Skeletal muscle satellite cell (primary cell): ENCODE measurements around the gene CD22.

ENCODE experiments used
- H3K27me3 ChIP-seq: 2 replicates; pipeline ENCODE4 v1.7.0; 2013; ENCODE audit warnings: low read length; ENCODE audit not compliant: control insufficient read depth, insufficient read depth
- H3K36me3 ChIP-seq: 2 replicates; pipeline ENCODE4 v1.7.0; 2013; ENCODE audit warnings: mild to moderate bottlenecking, control low read depth, low read length; ENCODE audit not compliant: insufficient read depth
- H3K4me1 ChIP-seq: 2 replicates; pipeline ENCODE4 v1.7.0; 2013; ENCODE audit warnings: low read length; ENCODE audit not compliant: control insufficient read depth, insufficient read depth
- H3K4me2 ChIP-seq: 2 replicates; pipeline ENCODE4 v1.7.0; 2013; ENCODE audit warnings: mild to moderate bottlenecking, low read length
- H3K4me3 ChIP-seq: 2 replicates; pipeline ENCODE4 v1.7.0; 2013; ENCODE audit warnings: low read length
- H3K9ac ChIP-seq: 2 replicates; pipeline ENCODE4 v1.7.0; 2013; ENCODE audit warnings: mild to moderate bottlenecking, low read depth, low read length, moderate library complexity
- H3K9me3 ChIP-seq: replicated peaks from 2 replicates; pipeline ENCODE4 v1.7.0; 2013; ENCODE audit warnings: mild to moderate bottlenecking, control low read depth, low read length

The CD22 gene

DNA sequence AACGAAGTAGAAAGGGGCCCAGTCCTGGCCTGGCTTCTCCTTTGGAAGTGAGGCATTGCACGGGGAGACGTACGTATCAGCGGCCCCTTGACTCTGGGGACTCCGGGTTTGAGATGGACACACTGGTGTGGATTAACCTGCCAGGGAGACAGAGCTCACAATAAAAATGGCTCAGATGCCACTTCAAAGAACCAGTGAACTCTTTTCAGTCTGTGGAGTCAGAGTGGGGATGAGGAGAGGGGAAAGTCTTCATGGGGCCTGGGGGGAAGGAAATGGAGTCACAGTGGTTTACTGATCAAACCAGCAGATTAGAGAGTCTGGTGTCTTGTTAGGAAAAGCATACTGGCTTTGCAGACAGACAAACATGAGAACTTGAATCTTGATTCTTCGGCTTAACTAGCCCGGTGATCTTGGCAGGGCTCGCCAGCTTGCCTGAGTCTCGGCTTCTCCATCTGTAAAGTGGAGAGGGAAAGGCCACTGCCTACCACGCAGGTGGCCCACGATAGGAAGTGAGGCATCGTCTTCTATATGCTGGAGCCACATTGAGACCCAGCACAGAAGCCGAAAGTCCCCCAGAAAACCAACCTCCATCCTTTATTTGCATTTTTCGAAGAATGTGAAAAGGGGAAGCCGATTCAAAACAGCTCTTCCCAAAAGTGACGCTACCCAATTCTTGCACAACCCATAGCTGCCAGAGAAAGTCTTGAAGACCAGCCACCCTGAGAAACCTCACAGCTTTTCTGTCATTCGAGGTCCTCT lies 18.4 kb downstream of the CD22 start, which contains the start of gene FFAR1:
Gene FFAR1, plus strand, starts transcription at position 732 of the 759 bp plus-strand sequence. CDS start 3,650 bp downstream, outside the sequence.
- Histone ChIP-seq H3K27me3 (peaks cover 38% of the 10 kb centered on the region), H3K4me3 (no peak within 1 kb of the TSS), H3K36me3 (no peaks in the 10 kb centered on the region), H3K4me1 (no peaks in the 10 kb centered on the region), H3K4me2 (no peak within 1 kb of the TSS), H3K9me3 (no peaks in the 10 kb centered on the region), H3K9ac (no peak within 1 kb of the TSS)

GRCh38 chr19:35347930-35348298 lies 18.9 kb downstream of the CD22 start:
- no peak overlapping the region for H3K4me2 ChIP-seq
- no peaks in the 10 kb centered on the region for H3K4me1 ChIP-seq
- peaks cover 36% of the 10 kb centered on the region for H3K27me3 ChIP-seq
- no peaks in the 10 kb centered on the region for H3K9me3 ChIP-seq
- no peak overlapping the region for H3K4me3 ChIP-seq
- H3K36me3 ChIP-seq, result no peaks in the 10 kb centered on the region
- no peak overlapping the region for H3K9ac ChIP-seq

DNA sequence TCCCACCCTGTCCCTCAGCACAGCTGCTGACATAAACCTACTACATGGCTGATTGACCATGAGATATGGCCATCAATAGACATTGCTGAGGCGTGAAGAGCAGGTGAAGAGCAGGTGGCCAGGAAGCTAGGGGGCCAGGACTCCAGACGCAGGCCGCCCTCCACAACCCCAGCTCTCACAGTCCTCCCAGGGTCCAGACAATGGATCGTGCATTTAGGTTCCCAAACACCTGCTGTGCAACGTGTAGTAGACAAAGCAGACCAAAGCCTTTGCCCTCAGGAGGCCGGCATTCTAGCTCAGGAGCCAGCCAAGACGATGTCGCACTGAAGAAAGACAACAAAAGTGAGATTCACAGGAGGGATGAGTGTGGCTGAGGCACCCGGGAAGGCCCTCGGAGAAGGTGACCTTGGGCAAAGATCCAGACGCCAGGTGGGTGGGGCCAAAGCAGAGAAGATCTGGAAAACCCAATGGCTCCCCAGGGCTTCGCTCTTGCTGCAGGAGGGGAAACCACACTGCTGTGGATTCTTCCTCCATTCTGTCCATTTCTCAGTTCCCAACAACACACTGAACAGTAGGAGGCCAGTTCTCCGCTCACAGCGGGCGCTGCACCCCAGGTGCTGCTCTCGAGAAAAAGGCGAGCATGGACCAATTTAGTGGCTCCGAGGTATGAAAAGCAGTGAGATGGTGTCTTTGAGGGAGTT lies 20.1 kb downstream of the CD22 start:
- Histone ChIP-seq H3K4me1 (no peaks in the 10 kb centered on the region), H3K4me3 (no peak overlapping the region)

DNA sequence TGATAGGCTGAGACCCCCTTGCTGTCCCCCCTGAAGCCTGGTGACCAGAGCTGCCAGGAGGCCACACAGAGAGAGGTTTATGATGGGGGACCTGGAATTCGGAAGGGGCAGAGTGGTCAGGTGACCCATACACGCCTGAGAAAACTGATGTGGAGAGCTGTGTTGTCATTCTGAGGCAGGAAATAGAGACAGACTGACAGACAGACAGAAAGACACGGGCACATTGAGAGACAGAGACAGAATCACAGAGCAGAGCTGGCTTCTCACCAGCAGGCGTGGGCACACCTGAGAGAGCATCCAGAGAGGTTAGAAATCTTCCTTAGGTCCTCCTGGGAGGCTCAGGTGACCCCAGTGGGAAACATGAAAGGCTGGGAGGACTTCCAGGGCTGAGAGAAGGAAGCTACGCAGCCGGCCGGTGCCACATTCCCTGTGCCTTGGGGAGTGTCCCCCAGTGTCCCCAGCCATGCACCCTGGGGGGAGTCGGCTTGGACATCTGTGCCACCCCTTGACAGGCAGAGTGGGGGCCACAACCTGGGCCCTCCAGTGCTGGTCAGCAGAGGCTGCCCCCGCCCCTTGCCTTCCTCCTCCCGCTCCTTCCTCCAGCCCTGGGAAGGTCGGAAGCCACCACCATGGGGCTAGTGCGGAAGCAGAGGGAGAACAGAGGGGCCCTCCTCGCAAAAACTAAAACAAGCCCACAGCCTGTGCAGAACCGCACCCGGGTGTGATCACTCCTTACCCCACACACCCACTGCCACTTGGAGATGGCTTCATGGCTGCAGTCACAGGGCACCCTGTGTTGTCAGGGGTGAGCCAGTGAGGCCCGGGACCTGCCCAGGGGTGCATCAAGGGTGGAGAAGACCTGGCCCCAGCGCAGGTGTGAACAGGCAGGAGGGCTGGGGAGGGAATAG lies 20.9 kb downstream of the CD22 start:
- Histone ChIP-seq H3K4me2 (no peak overlapping the region), H3K9me3 (no peaks in the 10 kb centered on the region), H3K9ac (no peak overlapping the region), H3K4me1 (no peaks in the 10 kb centered on the region), H3K36me3 (no peaks in the 10 kb centered on the region), H3K27me3 (peaks cover 39% of the 10 kb centered on the region), H3K4me3 (no peak overlapping the region)

More for the DNA sequence above, 20.1 kb downstream of the CD22 start:
- no peaks in the 10 kb centered on the region for H3K36me3 ChIP-seq
- peaks cover 37% of the 10 kb centered on the region for H3K27me3 ChIP-seq
- H3K9ac ChIP-seq, result no peak overlapping the region
- no peak overlapping the region for H3K4me2 ChIP-seq
- H3K9me3 ChIP-seq, result no peaks in the 10 kb centered on the region

DNA sequence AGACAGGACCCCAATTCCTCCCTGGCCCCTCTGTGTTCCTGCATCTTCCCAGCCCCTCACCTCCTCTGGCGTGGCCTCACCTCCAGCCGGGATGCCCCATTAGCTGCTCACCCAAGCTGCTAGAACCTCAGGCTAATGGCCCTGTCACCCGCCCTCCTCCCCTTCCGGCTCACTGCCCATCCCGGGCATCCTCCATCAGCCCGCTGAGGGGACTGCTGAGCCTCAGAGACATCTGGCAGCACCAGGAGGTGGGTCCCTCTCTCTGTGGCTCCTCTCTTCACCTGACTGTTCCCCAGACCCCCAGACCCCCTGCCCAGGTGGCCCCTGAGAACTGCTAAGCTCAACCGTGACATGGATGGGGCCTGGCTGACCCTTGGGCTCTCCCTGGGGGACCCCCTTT lies 21.6 kb downstream of the CD22 start:
- Histone ChIP-seq H3K27me3 (peaks cover 44% of the 10 kb centered on the region), H3K9ac (no peak overlapping the region), H3K4me1 (no peaks in the 10 kb centered on the region), H3K9me3 (no peaks in the 10 kb centered on the region), H3K4me3 (no peak overlapping the region), H3K36me3 (no peaks in the 10 kb centered on the region), H3K4me2 (no peak overlapping the region)

GRCh38 chr19:35351411-35352176 lies 22.6 kb downstream of the CD22 start:
- Histone ChIP-seq H3K27me3 (peaks cover 42% of the 10 kb centered on the region), H3K4me3 (no peak overlapping the region), H3K9ac (no peak overlapping the region), H3K9me3 (no peaks in the 10 kb centered on the region), H3K36me3 (no peaks in the 10 kb centered on the region), H3K4me1 (no peaks in the 10 kb centered on the region), H3K4me2 (no peak overlapping the region)

- H3K27me3 ChIP-seq, result peaks cover 43% of the 10 kb centered on the region
- H3K36me3 ChIP-seq, result no peaks in the 10 kb centered on the region
- H3K9ac ChIP-seq, result no peak overlapping the region
- no peaks in the 10 kb centered on the region for H3K4me1 ChIP-seq
- H3K9me3 ChIP-seq, result no peaks in the 10 kb centered on the region
- H3K4me3 ChIP-seq, result no peak overlapping the region
- no peak overlapping the region for H3K4me2 ChIP-seq
Measured at GRCh38 chr19:35352177-35352447, 23.1 kb downstream of the CD22 start.

GRCh38 chr19:35352448-35353304 lies 23.7 kb downstream of the CD22 start:
- Histone ChIP-seq H3K4me3 (no peak overlapping the region), H3K9ac (no peak overlapping the region), H3K36me3 (no peaks in the 10 kb centered on the region), H3K27me3 (peaks cover 41% of the 10 kb centered on the region), H3K4me1 (no peaks in the 10 kb centered on the region), H3K4me2 (no peak overlapping the region), H3K9me3 (no peaks in the 10 kb centered on the region)

DNA sequence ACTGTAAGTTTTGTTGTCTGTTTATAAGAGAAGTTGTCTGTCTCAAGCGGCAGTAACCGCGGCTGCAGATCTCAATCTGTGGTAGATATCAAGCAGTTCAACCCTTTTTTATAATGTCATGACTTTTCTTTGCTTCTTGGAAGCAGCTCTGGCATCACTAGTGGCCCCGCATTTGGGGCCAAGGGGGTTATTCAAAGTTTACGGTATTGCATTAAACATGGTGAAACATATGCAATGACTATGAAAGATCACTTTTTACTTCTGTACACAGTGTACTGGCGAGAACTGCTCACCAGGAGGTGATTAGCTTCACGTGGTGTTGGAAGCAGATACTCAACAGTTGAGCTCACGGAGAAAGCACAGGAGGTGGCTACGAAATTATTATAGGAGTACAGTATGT lies 24.6 kb downstream of the CD22 start:
- Histone ChIP-seq H3K36me3 (no peaks in the 10 kb centered on the region), H3K27me3 (peaks cover 35% of the 10 kb centered on the region), H3K4me1 (no peaks in the 10 kb centered on the region), H3K9me3 (no peaks in the 10 kb centered on the region), H3K4me2 (no peak overlapping the region), H3K4me3 (no peak overlapping the region), H3K9ac (no peak overlapping the region)

DNA sequence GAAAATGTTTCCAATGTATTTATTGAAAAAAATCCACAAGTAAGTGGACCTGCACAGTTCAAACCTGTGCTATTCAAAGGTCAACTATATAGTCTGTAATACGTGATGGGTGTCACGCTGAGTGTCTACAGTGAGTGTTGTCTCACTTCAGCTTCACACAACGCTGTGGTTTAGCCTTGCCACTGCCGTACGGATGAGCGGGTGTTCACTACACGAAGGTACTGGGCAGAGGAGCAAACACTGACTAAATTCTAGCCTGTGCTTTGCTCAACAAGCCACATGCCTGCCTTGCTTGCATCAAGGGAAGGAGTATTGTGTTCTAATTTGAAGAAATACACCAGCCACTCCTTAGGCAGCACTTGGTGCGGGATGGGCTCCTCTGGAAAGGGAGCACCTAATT lies 25.9 kb downstream of the CD22 start:
- peaks cover 25% of the 10 kb centered on the region for H3K27me3 ChIP-seq
- no peak overlapping the region for H3K4me3 ChIP-seq
- H3K4me2 ChIP-seq, result no peak overlapping the region
- H3K4me1 ChIP-seq, result no peaks in the 10 kb centered on the region
- no peak overlapping the region for H3K9ac ChIP-seq
- H3K36me3 ChIP-seq, result no peaks in the 10 kb centered on the region
- H3K9me3 ChIP-seq, result no peaks in the 10 kb centered on the region
